GM12865 (cell line): Measurements from ENCODE around the gene DCP2.

ENCODE experiments used
- DNase-seq: peaks from one replicate; pipeline ENCODE4 v3.0.0; 2010; ENCODE audit warnings: low read depth
- H3K4me3 ChIP-seq: 2 replicates; pipeline ENCODE4 v1.5.1; 2011; ENCODE audit warnings: mild to moderate bottlenecking, low read depth, low read length, control low read depth
- TF ChIP-seq, protein P1 (sequence below): IDR thresholded peaks from 2 replicates; pipeline ENCODE4 v1.5.1; 2011; ENCODE audit warnings: low read length, control low read depth, low read depth, inconsistent platforms; ENCODE audit not compliant: insufficient read depth; ENCODE audit errors: missing control alignments

Gene DCP2

DNA sequence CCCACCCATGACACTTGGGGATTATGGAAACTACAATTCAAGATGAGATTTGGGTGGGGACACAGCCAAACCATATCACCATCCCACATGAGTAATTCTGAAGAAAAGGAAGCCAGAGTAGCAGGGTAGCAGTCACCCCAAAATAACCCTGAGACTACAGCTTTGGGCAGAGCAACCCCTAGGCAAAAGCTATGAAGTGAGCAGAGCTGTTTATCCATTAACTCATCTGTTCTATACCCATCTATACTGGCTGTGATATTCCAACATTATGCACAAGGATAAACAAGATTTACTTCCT is 42.3 kb upstream of the DCP2 start:
- no peak overlapping the region for H3K4me3 ChIP-seq
- DNase-seq = no peak
- TF ChIP-seq, protein P1, sequence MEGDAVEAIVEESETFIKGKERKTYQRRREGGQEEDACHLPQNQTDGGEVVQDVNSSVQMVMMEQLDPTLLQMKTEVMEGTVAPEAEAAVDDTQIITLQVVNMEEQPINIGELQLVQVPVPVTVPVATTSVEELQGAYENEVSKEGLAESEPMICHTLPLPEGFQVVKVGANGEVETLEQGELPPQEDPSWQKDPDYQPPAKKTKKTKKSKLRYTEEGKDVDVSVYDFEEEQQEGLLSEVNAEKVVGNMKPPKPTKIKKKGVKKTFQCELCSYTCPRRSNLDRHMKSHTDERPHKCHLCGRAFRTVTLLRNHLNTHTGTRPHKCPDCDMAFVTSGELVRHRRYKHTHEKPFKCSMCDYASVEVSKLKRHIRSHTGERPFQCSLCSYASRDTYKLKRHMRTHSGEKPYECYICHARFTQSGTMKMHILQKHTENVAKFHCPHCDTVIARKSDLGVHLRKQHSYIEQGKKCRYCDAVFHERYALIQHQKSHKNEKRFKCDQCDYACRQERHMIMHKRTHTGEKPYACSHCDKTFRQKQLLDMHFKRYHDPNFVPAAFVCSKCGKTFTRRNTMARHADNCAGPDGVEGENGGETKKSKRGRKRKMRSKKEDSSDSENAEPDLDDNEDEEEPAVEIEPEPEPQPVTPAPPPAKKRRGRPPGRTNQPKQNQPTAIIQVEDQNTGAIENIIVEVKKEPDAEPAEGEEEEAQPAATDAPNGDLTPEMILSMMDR = no peak

DNA sequence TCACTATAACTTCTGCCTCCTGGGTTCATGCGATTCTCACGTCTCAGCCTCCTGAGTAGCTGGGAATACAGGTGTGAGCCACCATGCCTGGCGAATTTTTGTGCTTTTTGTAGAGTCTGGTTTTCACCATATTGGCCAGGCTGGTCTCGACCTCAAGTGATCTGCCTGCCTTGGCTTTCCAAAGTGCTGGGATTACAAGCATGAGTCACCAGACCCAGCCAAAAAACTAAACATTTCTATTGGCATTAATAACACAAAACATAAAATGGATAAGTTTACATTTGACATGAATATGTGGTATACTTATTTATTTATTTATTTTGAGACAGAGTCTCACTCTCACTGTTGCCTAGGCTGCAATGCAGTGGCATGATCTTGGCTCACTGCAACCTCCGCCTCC is 40.9 kb upstream of the DCP2 start:
- DNase-seq = no peak
- TF ChIP-seq, protein P1 = no peak
- H3K4me3 ChIP-seq = no peak overlapping the region

DNA sequence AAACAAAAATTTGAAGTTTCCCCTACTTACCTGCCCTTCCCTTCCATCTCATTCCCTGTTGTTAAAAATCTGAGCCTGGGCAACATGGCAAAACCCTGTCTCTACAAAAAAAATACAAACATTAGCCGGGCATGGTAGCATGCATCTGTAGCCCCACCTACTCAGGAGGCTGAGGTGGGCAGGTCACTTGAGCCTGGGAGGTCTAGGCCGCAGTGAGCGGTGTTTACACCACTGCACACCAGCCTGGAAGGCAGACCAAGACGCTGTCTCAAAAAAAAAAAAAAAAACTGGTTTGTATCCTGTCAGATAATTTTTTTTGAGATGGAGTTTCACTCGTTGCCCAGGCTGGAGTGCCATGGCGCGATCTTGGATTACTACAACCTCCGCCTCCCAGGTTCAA is 38.3 kb upstream of the DCP2 start:
- no peak for DNase-seq
- TF ChIP-seq, protein P1 = no peak
- H3K4me3 ChIP-seq = no peak overlapping the region

DNA sequence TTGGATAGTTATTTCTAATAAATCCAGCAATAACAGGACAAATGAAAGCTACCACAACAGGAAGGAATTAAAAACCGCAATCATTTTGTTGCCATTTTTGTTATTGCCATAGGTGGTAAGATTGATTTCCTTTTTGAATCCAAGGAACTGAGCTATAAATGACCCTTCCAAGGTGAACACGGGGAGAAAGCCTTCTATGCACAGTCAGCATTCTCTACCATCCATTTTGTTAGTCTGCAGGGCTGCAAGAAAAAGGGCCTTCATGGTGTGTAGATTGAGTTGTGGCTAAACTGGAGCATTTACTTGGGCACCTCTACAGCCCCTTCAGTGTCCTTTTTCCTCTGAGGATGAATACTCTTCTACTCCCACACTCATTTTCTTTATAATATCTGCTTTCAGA is 35.9 kb upstream of the DCP2 start:
- no peak for DNase-seq
- TF ChIP-seq, protein P1 = no peak
- no peak overlapping the region for H3K4me3 ChIP-seq

DNA sequence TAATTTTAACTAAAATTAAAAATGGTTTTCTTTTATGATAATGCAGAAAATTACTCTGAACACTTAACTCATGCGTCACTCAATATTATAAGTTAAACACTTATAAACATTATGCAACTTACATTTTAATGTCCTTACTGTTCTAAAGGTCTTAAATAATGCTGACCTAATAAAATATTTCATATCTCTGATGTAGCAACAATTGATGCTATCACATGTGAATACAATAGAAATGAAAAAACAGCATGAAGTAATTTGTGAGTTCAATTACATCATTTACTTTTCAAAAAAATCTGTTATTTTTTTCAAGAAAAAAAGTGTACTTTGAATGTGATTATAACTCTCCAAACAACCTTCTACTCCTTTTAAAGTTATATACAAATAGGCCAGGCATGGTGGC is 28.1 kb upstream of the DCP2 start:
- no peak overlapping the region for H3K4me3 ChIP-seq
- DNase-seq = no peak
- TF ChIP-seq, protein P1 = no peak

DNA sequence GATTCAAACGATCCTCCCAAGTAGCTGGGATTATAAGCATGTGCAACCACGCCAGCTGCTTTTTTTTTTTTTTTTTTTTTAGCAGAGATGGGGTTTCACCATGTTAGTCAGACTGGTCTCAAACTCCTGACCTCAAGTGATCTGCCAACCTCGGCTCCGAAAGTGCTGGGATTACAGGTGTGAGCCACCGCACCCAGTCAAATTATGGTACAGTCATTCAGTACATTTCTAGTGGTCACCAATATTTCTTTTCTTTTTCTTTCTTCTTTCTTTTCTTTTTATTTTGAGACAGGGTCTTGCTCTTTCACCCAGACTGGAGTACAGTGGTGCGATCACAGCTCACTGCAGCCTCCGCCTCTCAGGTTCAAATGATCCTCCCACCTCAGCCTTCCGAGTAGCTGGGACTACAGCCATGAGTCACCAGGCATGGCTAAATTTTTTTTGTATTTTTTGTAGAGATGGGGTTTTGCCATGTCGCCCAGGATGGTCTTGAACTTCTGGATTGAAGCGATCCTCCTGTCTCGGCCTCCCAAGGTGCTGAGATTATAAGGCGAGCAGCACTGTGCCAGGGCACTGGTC is 25.4 kb upstream of the DCP2 start:
- TF ChIP-seq, protein P1 = no peak
- no peak overlapping the region for H3K4me3 ChIP-seq
- DNase-seq = peak; percentile 88

DNA sequence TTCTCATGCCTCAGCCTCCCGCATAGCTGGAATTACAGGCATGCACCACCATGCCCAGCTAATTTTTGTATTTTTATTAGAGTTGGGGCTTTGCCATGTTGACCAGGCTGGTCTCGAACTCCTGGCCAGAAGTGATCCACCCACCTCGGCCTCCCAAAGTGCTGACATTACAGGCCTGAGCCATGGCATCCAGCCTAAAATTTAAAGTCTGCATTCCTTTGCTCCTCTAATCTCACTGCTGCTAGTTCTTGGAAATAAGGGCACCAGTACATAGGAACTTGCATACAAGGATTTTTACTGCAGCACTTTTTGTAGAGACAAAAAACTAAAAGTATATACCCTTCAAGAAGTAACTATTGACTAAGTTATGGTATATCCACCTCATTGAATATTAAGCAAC is 20.0 kb upstream of the DCP2 start:
- no peak overlapping the region for H3K4me3 ChIP-seq
- TF ChIP-seq, protein P1 = no peak
- DNase-seq = no peak
